A549 (cell line): ENCODE measurements around the gene ALG2. TPM values are rescaled to one million over a fixed set of nuclear protein-coding genes. Genes with fewer than 3 reads are reported as not detected.
"Not testable (repeated sequence)": the region's sequence is repeated elsewhere in the genome, so short reads cannot be mapped to it uniquely, and the experiment has no call there.

ENCODE experiments used
- ATAC-seq, 2 experiments: fragments of 200-7000 bp in 1 of 2; fragments of >200 bp in 1 of 2; cut with Nextera tagmentation in 1 of 2; cut with Tn5 transposase in 1 of 2; 3 replicates each; pipeline versions ENCODE4 v1.8.0 to v1.9.1; 2018 to 2020; ENCODE audit warnings: mild to moderate bottlenecking in 1 of 2, moderate library complexity in 1 of 2
- CTCF ChIA-PET: fragments of 300-600 bp; sonication (Branson Sonifier 250); formaldehyde crosslinking; extraction: SDS; loops from one replicate; lab custom pipeline; 2021; ENCODE audit warnings: antibody characterized with exemption, inconsistent platforms; lab: Yijun Ruan, JAX
- POLR2A ChIA-PET: fragments of 350-600 bp; formaldehyde crosslinking; extraction: SDS; loops from one replicate; lab custom pipeline; 2021; ENCODE audit warnings: antibody characterized with exemption, inconsistent platforms; lab: Yijun Ruan, JAX
- DNase-seq, 2 experiments: peaks; one replicate each; pipeline versions ENCODE4 v3.0.0 to v3.0.0-alpha.2; 2011 to 2016; ENCODE audit warnings: low read depth in 1 of 2, low spot score in 1 of 2
- FAIRE-seq: peaks from 2 replicates; lab custom pipeline; 2011; peaks lifted over from hg19 to GRCh38; lab: Jason Lieb, UNC
- H3K27ac ChIP-seq, 2 experiments: fragments of >200 bp; sonication (Bioruptor Twin); formaldehyde crosslinking; 3 replicates each; pipeline ENCODE4 v1.5.1; 2016 to 2017
- H3K4me1 ChIP-seq: fragments of >200 bp; sonication (Bioruptor Twin); formaldehyde crosslinking; 3 replicates; pipeline ENCODE4 v1.6.1; 2016
- H3K4me2 ChIP-seq: fragments of >200 bp; sonication (Bioruptor Twin); formaldehyde crosslinking; 3 replicates; pipeline ENCODE4 v1.6.1; 2016
- H3K4me3 ChIP-seq: fragments of >200 bp; sonication (Bioruptor Twin); formaldehyde crosslinking; 3 replicates; pipeline ENCODE4 v1.5.1; 2016
- H3K9me3 ChIP-seq: fragments of >200 bp; sonication (Bioruptor Twin); formaldehyde crosslinking; 3 replicates; pipeline ENCODE4 v1.6.1; 2016
- ATOH8 ChIP-seq: fragments of 250-450 bp; sonication (Bioruptor Pico); IDR thresholded peaks from 2 replicates; pipeline ENCODE4 v1.5.0; 2020; ENCODE audit warnings: low read depth, mild to moderate bottlenecking, moderate library complexity
- BHLHE40 ChIP-seq: IDR thresholded peaks from 2 replicates; pipeline ENCODE4 v1.6.1; 2012; ENCODE audit warnings: low read depth, low read length, inconsistent platforms
- CBX8 ChIP-seq: fragments of 200-600 bp; sonication (generic); IDR thresholded peaks from 2 replicates; pipeline ENCODE4 v1.6.1; 2016
- CEBPB ChIP-seq, 2 experiments: fragments of >200 bp in 1 of 2; sonication (Bioruptor Twin) in 1 of 2; formaldehyde crosslinking in 1 of 2; IDR thresholded peaks; 2 replicates each; pipeline ENCODE4 v1.6.1; 2012 to 2016
- ELK1 ChIP-seq: fragments of 150-350 bp; IDR thresholded peaks from 2 replicates; pipeline ENCODE4 v1.6.1; 2014; ENCODE audit warnings: low read depth, mild to moderate bottlenecking, low read length
- ESRRA ChIP-seq: fragments of 150-350 bp; IDR thresholded peaks from 2 replicates; pipeline ENCODE4 v1.6.1; 2014; ENCODE audit warnings: mild to moderate bottlenecking, low read length, borderline replicate concordance
- FOSB ChIP-seq: fragments of 250-450 bp; sonication (Bioruptor Pico); IDR thresholded peaks from 2 replicates; pipeline ENCODE4 v1.5.0; 2020; ENCODE audit warnings: mild to moderate bottlenecking, moderate library complexity
- HES2 ChIP-seq: fragments of >200 bp; sonication (Bioruptor Twin); formaldehyde crosslinking; IDR thresholded peaks from 2 replicates; pipeline ENCODE4 v1.6.1; 2016
- HMGXB4 ChIP-seq: fragments of 250-450 bp; sonication (Bioruptor Pico); IDR thresholded peaks from 2 replicates; pipeline ENCODE4 v1.5.0; 2021; ENCODE audit warnings: mild to moderate bottlenecking, moderate library complexity, borderline replicate concordance
- HOXB13 ChIP-seq: fragments of 250-450 bp; sonication (Bioruptor Pico); IDR thresholded peaks from 2 replicates; pipeline ENCODE4 v1.5.0; 2020; ENCODE audit warnings: low read depth, mild to moderate bottlenecking, moderate library complexity
- KDM1A ChIP-seq: fragments of 200-600 bp; sonication (generic); IDR thresholded peaks from 2 replicates; pipeline ENCODE4 v1.6.1; 2016; ENCODE audit warnings: low read depth, mild to moderate bottlenecking
- MAFK ChIP-seq: fragments of 450-650 bp; IDR thresholded peaks from 2 replicates; pipeline ENCODE4 v1.6.1; 2014; ENCODE audit not compliant: partially characterized antibody
- MAZ ChIP-seq: fragments of 150-350 bp; IDR thresholded peaks from 2 replicates; pipeline ENCODE4 v1.6.1; 2014; ENCODE audit warnings: antibody characterized with exemption, low read depth, low read length, borderline replicate concordance
- NR3C1 ChIP-seq: fragments of >200 bp; sonication (Bioruptor Twin); formaldehyde crosslinking; IDR thresholded peaks from 3 replicates; pipeline ENCODE4 v1.6.1; 2017
- PHF8 ChIP-seq: fragments of 200-600 bp; sonication (generic); IDR thresholded peaks from 2 replicates; pipeline ENCODE4 v1.6.1; 2016; ENCODE audit warnings: low read depth, mild to moderate bottlenecking, antibody characterized with exemption, moderate library complexity, borderline replicate concordance
- POLR2A ChIP-seq: IDR thresholded peaks from 2 replicates; pipeline ENCODE4 v1.6.1; 2012; ENCODE audit warnings: mild to moderate bottlenecking, low read length
- RARB ChIP-seq: fragments of 250-450 bp; sonication (Bioruptor Pico); IDR thresholded peaks from 2 replicates; pipeline ENCODE4 v1.8.0; 2021; ENCODE audit warnings: mild to moderate bottlenecking, moderate library complexity
- SMC3 ChIP-seq: fragments of >200 bp; sonication (Bioruptor Twin); formaldehyde crosslinking; IDR thresholded peaks from 3 replicates; pipeline ENCODE4 v1.6.1; 2018; ENCODE audit warnings: inconsistent platforms
- TP53 ChIP-seq: fragments of 250-450 bp; sonication (Bioruptor Pico); IDR thresholded peaks from 2 replicates; pipeline ENCODE4 v1.5.0; 2021; ENCODE audit warnings: mild to moderate bottlenecking, moderate library complexity
- ZSCAN20 ChIP-seq: fragments of 250-450 bp; sonication (Bioruptor Pico); IDR thresholded peaks from 2 replicates; pipeline ENCODE4 v1.8.0; 2022; ENCODE audit warnings: mild to moderate bottlenecking, moderate library complexity
- WGBS: methylation state at CpG from one replicate; pipeline ENCODE4 v1.1.6; 2017; ENCODE audit errors: missing lambda C conversion rate; 5-methylcytosine and 5-hydroxymethylcytosine counted together
- polyA plus RNA-seq, 4 experiments: library from polyadenylated mRNA; depleted of rRNA in 3 of 4; stranded (reverse); fragments of >200 nt; fragmentation: RNase III in 1 of 4; extraction: RNeasy Plus Mini Kit Qiagen cat#74134 plus additional on column Dnase treatment in 1 of 4; gene quantifications; 2 replicates in 3 of 4; 3 replicates in 1 of 4; pipeline ENCODE4 v1.2.3, GENCODE V29; 2011 to 2017

The ALG2 gene
- polyA plus RNA-seq, 2 of the 4 experiments (the other 2 are of a cell fraction) = 26.6 to 76.3 TPM

- TF ChIP-seq HMGXB4 (CRISPR knock-in tag) = no peak
These were observed 16.6 kb upstream of the ALG2 start (continued) for GRCh38 chr9:99238331-99238730.

- WGBS = 70% methylated on average over 4 of the region's 4 CpGs
- H3K4me3 ChIP-seq, DNase-seq, CTCF ChIA-PET, POLR2A ChIA-PET, H3K27ac ChIP-seq, H3K9me3 ChIP-seq, H3K4me1 ChIP-seq, FAIRE-seq, ATAC-seq, H3K4me2 ChIP-seq: not testable (repeated sequence)
These were observed 16.1 kb upstream of the ALG2 start for GRCh38 chr9:99237849-99238248.

GRCh38 chr9:99237356-99237755 is 15.6 kb upstream of the ALG2 start:
- ChIA-PET POLR2A (interaction anchor here (1.0 kb wide), 1 partner anchor 15 kb away, joined by 4 read pairs; the partner anchor contains the start of genes ALG2 and SEC61B), CTCF (no interaction called here)
- no peak for FAIRE-seq
- H3K4me2 ChIP-seq = no peak overlapping the region
- no peak for ATAC-seq
- DNase-seq = no peak
- TF ChIP-seq ESRRA = no peak
- no peak for TF ChIP-seq HOXB13 (CRISPR knock-in tag)
- no peak for TF ChIP-seq CEBPB (IDR thresholded peaks at IDR 0.05)
- TF ChIP-seq ZSCAN20 (CRISPR knock-in tag) = no peak
- no peak for TF ChIP-seq TP53 (CRISPR knock-in tag)
- TF ChIP-seq SMC3 = no peak
- TF ChIP-seq RARB = no peak
- no peak for TF ChIP-seq MAFK
- TF ChIP-seq BHLHE40 = no peak
- no peak for TF ChIP-seq MAZ
- no peak for TF ChIP-seq PHF8
- TF ChIP-seq ATOH8 = no peak
- no peak for TF ChIP-seq NR3C1
- no peak for TF ChIP-seq HES2
- H3K4me1 ChIP-seq = no peaks in the 10 kb centered on the region
- no peak overlapping the region for H3K27ac ChIP-seq
- no peaks in the 10 kb centered on the region for H3K9me3 ChIP-seq
- H3K4me3 ChIP-seq = no peak overlapping the region

GRCh38 chr9:99235926-99236634 is 14.3 kb upstream of the ALG2 start:
- Histone ChIP-seq H3K4me2 (no peak overlapping the region), H3K27ac (no peak overlapping the region), H3K4me1 (no peaks in the 10 kb centered on the region), H3K4me3 (no peak overlapping the region), H3K9me3 (no peaks in the 10 kb centered on the region)
- DNase-seq (no peak), FAIRE-seq (no peak), ATAC-seq (no peak)
- ChIA-PET POLR2A (no interaction called here), CTCF (no interaction called here)
- TF ChIP-seq ELK1 = no peak
- no peak for TF ChIP-seq SMC3
- no peak for TF ChIP-seq RARB
- TF ChIP-seq HOXB13 (CRISPR knock-in tag) = no peak
- no peak for TF ChIP-seq FOSB (CRISPR knock-in tag)
- TF ChIP-seq MAZ = no peak
- no peak for TF ChIP-seq KDM1A
- TF ChIP-seq POLR2A = no peak
- no peak for TF ChIP-seq ATOH8
- no peak for TF ChIP-seq CBX8
- WGBS = 86% methylated on average over 7 of the region's 7 CpGs
